Kidney (tissue), 14 donors: ENCODE data around the gene KLHL25. TPM values are rescaled to one million over a fixed set of nuclear protein-coding genes. Genes with fewer than 3 reads are reported as not detected.
A peak's percentile ranks its signal among the peaks of the same experiment; 100 is the strongest.

Experiments used
- DNase-seq, 5 donors: peaks; one replicate each; pipeline ENCODE4 v3.0.0-alpha.2; 2013 to 2020
- FAIRE-seq: peaks from 2 replicates; lab custom pipeline; 2012; peaks lifted over from hg19 to GRCh38; lab: Jason Lieb, UNC
- H3K27ac ChIP-seq, 2 donors: one replicate each; pipeline ENCODE4 v1.7.0; 2013; ENCODE audit warnings: low read depth in 2 of 2, low read length in 2 of 2, inconsistent platforms in 1 of 2
- H3K27me3 ChIP-seq: one replicate; pipeline ENCODE4 v1.7.1; 2013; ENCODE audit warnings: low read length, inconsistent platforms; ENCODE audit not compliant: control insufficient read depth, insufficient read depth
- H3K36me3 ChIP-seq, 3 donors: one replicate each; pipeline versions ENCODE4 v1.7.0 to v1.7.1; 2013; ENCODE audit warnings: low read length in 3 of 3, control low read depth in 1 of 3, inconsistent platforms in 1 of 3; ENCODE audit not compliant: insufficient read depth in 3 of 3, control insufficient read depth in 2 of 3
- H3K4me1 ChIP-seq, 3 donors: one replicate each; pipeline versions ENCODE4 v1.7.0 to v1.7.1; 2013; ENCODE audit warnings: low read length in 3 of 3, inconsistent platforms in 1 of 3, low read depth in 1 of 3; ENCODE audit not compliant: control insufficient read depth in 2 of 3, insufficient read depth in 2 of 3
- H3K4me3 ChIP-seq, 3 donors: one replicate each; pipeline versions ENCODE4 v1.7.0 to v1.8.1; 2013; ENCODE audit warnings: low read length in 3 of 3, control low read depth in 1 of 3, inconsistent platforms in 1 of 3
- H3K9ac ChIP-seq, 3 donors: one replicate each; pipeline versions ENCODE4 v1.7.0 to v1.7.1; 2013; ENCODE audit warnings: low read length in 3 of 3, control low read depth in 1 of 3, inconsistent platforms in 1 of 3
- H3K9me3 ChIP-seq, 3 donors: one replicate each; pipeline versions ENCODE4 v1.7.0 to v1.7.1; 2013; ENCODE audit warnings: low read length in 3 of 3, control low read depth in 1 of 3, inconsistent platforms in 1 of 3; ENCODE audit not compliant: control insufficient read depth in 2 of 3, insufficient read depth in 1 of 3
- intact Hi-C: fragments of 100-400 bp; cut with DNase I; formaldehyde crosslinking; loops from one replicate; pipeline ENCODE4 v1.11.1; 2022
- polyA plus RNA-seq: library from polyadenylated mRNA; stranded (reverse); fragments of 350-450 nt; fragmentation: Illumina TruSeq; extraction: RNeasy Lipid Tissue Mini Kit (QIAGEN cat#74804); gene quantifications from one replicate; pipeline ENCODE4 v1.2.3, GENCODE V29; 2014; ENCODE audit warnings: low read depth, low replicate concordance; ENCODE audit not compliant: insufficient read depth
- total RNA-seq: library from RNA; stranded (reverse); fragmentation: NEBNext Ultra II Directional; extraction: Animal tissue kit (Norgen Biotek cat#: 25700); gene quantifications from one replicate; pipeline ENCODE4 v1.2.1, GENCODE V29; 2021
- TF ChIP-seq, protein P1 (sequence below): IDR thresholded peaks from 3 replicates; pipeline ENCODE4 v1.5.1; 2012; ENCODE audit warnings: mild to moderate bottlenecking, moderate library complexity, borderline replicate concordance; ENCODE audit not compliant: insufficient read depth; ENCODE audit errors: extremely low read depth
- donor health status: control.
- donor health status: control.
- donor health status: control.
- donor health status: control.
- donor health status: control.
- donor health status: DM: yes; HTN: yes; CAD: no.
- donor health status: Normal renal cell carcinoma (clear cell type).

KLHL25 gene
- total and polyA plus RNA-seq, 2 donors from 2014 or later = 5.3 to 8.4 TPM

DNA sequence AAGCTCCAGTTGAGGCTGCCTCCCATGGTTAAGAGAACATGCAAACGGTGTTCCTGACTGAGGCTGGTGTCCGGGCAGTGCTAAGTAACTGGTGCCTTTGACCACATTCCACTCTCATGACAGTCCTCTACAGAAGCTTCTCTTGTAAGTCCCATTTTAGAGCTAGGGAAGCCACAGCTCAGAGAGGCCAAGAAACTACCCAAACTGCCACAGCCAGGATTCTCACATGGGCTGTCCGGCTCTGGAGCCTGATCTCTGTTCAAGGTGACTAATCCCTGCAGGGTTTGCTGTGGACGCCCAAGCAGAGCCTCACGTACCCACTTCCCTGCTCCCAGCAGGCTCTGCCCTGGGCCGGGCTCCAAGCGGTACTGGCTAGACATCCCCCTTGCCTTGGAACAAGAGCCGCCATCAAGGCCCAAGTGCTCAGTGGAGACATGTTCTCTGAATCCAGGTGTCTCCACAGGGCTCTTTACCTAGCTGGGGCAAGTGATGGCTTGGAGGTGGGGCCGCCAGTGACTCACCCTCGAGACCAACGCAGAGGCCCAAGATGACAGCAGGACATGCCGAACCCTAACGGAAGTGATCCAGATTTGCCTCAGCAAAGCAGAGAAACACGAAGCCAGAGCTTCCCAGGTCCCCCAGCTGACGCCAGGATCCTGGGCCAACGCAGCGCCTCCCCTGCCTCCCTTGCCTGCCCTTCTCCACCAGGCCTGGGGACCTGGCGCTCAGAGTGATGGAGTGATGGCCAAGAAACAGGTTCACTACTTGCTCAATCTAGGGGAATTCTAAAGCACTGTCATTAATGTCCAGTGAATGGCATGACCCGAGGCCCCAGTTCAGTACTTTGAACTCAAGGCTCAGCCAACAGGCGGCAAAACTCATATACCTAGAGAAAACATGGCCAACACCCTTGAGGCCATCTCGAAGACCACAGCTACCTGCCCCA lies 24.4 kb downstream of the KLHL25 start:
- no peak overlapping the region for H3K4me3 ChIP-seq
- H3K9me3 ChIP-seq = no peaks in the 10 kb centered on the region
- H3K27ac ChIP-seq = peak overlapping the region; percentile 67 to 90
- H3K4me1 ChIP-seq = peaks cover 6 to 45% (median 26%) of the 10 kb centered on the region in 3 donors
- H3K36me3 ChIP-seq = no peaks in the 10 kb centered on the region
- no peak for FAIRE-seq
- intact Hi-C loops = no loop called here
- no peak for DNase-seq
- TF ChIP-seq, protein P1, sequence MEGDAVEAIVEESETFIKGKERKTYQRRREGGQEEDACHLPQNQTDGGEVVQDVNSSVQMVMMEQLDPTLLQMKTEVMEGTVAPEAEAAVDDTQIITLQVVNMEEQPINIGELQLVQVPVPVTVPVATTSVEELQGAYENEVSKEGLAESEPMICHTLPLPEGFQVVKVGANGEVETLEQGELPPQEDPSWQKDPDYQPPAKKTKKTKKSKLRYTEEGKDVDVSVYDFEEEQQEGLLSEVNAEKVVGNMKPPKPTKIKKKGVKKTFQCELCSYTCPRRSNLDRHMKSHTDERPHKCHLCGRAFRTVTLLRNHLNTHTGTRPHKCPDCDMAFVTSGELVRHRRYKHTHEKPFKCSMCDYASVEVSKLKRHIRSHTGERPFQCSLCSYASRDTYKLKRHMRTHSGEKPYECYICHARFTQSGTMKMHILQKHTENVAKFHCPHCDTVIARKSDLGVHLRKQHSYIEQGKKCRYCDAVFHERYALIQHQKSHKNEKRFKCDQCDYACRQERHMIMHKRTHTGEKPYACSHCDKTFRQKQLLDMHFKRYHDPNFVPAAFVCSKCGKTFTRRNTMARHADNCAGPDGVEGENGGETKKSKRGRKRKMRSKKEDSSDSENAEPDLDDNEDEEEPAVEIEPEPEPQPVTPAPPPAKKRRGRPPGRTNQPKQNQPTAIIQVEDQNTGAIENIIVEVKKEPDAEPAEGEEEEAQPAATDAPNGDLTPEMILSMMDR = no peak
- H3K27me3 ChIP-seq = no peaks in the 10 kb centered on the region
- peak overlapping the region in 2 of 3 donors; percentile 5 to 56 for H3K9ac ChIP-seq

- Histone ChIP-seq H3K36me3 (no peaks in the 10 kb centered on the region), H3K9ac (no peak overlapping the region), H3K27ac (no peak overlapping the region), H3K4me1 (peaks cover 6 to 53% (median 35%) of the 10 kb centered on the region in 3 donors), H3K4me3 (no peak overlapping the region), H3K27me3 (no peaks in the 10 kb centered on the region), H3K9me3 (no peaks in the 10 kb centered on the region)
- TF ChIP-seq, protein P1 = no peak
- intact Hi-C loops = no loop called here
- DNase-seq = no peak
- FAIRE-seq = no peak
These were observed 25.4 kb downstream of the KLHL25 start for GRCh38 chr15:85769182-85769900.

GRCh38 chr15:85768595-85769168 lies 26.0 kb downstream of the KLHL25 start:
- Histone ChIP-seq H3K4me1 (peaks cover 6 to 59% (median 35%) of the 10 kb centered on the region in 3 donors), H3K4me3 (no peak overlapping the region), H3K9ac (no peak overlapping the region), H3K27me3 (no peaks in the 10 kb centered on the region), H3K36me3 (no peaks in the 10 kb centered on the region), H3K27ac (no peak overlapping the region), H3K9me3 (no peaks in the 10 kb centered on the region)
- TF ChIP-seq, protein P1 = no peak
- no peak for DNase-seq
- FAIRE-seq = no peak
- intact Hi-C loops = no loop called here
